ENCODE results near the gene PPP1R16B. TPM values are rescaled to one million over a fixed set of nuclear protein-coding genes. Genes with fewer than 3 reads are reported as not detected.
A peak's percentile ranks its signal among the peaks of the same experiment; 100 is the strongest.

Gene PPP1R16B
- total and polyA plus RNA-seq, 2 of the 8 experiments (the other 6 are each of a cell fraction or from before 2014, with no cell fraction given), result 2.6 to 8.9 TPM

- TF ChIP-seq USF2 (IDR thresholded peaks at IDR 0.05; ENCODE audit: low read length), result peak; percentile 99
- TF ChIP-seq ZNF274 (IDR thresholded peaks at IDR 0.05; ENCODE audit: borderline replicate concordance, extremely low read depth, low read length), result no peak
- no peak for TF ChIP-seq POU5F1 (IDR thresholded peaks at IDR 0.05; ENCODE audit: low read depth, low read length)
- no peak for TF ChIP-seq CBX8 (IDR thresholded peaks at IDR 0.05; ENCODE audit: borderline replicate concordance, low read depth, low read length)
- TF ChIP-seq CHD2 (IDR thresholded peaks at IDR 0.05; ENCODE audit: low read length), result peak; percentile 7; the same call in 1 of the 2 replicates
- no peak for TF ChIP-seq NRF1 (IDR thresholded peaks at IDR 0.05; ENCODE audit: low read depth, low read length)
- TF ChIP-seq CHD1 (IDR thresholded peaks at IDR 0.05; ENCODE audit: low read depth, low read length), result no peak
- no peak for TF ChIP-seq EZH2 (IDR thresholded peaks at IDR 0.05; ENCODE audit: low read depth, low read length, severe bottlenecking)
- TF ChIP-seq RBBP5 (IDR thresholded peaks at IDR 0.05; ENCODE audit: borderline replicate concordance, low read depth, low read length), result peak; percentile 93; the same call in 1 of the 2 replicates
- 0 out of 4 replicates have a peak, but pooled peaks of 1 of the 2 experiments have one; percentile 85 for TF ChIP-seq HDAC2 (IDR thresholded peaks at IDR 0.05; ENCODE audit: borderline replicate concordance in 1 of 2, low read depth in 2 of 2, low read length in 2 of 2)
- peak; percentile 92 for TF ChIP-seq TAF1 (IDR thresholded peaks at IDR 0.05; ENCODE audit: low read depth, low read length)
- TF ChIP-seq POLR2AphosphoS5 (IDR thresholded peaks at IDR 0.05; ENCODE audit: low read depth, low read length), result peak; percentile 97
Observed at GRCh38 chr20:38962044-38962927, 156.8 kb downstream of the PPP1R16B start, which contains the start of gene DHX35 (continued).
